HCT116 (cell line): Measurements from ENCODE around the gene PRICKLE2. TPM values are rescaled to one million over a fixed set of nuclear protein-coding genes. Genes with fewer than 3 reads are reported as not detected.

ENCODE experiments used
- ATAC-seq: fragments of 200-7000 bp; cut with Tn5 transposase; 2 replicates; pipeline ENCODE4 v1.9.1; 2020; ENCODE audit warnings: mild to moderate bottlenecking, moderate library complexity
- BruUV-seq: library from RNA; stranded (reverse); fragments of 400-500 nt; replicated peaks from 2 replicates; lab custom pipeline; 2021; lab: Mats Ljungman, UMichigan
- CTCF ChIA-PET: fragments of 300-600 bp; sonication (Branson Sonifier 250); formaldehyde crosslinking; loops from one replicate; lab custom pipeline; 2021; ENCODE audit warnings: antibody characterized with exemption; lab: Charles Lee
- POLR2A ChIA-PET: fragments of 300-600, 350-600 bp; sonication (Branson Sonifier 250); formaldehyde crosslinking; loops from one replicate; lab custom pipeline; 2021; ENCODE audit warnings: antibody characterized with exemption; lab: Charles Lee
- RAD21 ChIA-PET, 2 experiments: fragments of 300-600 bp; sonication (Branson Sonifier 250); formaldehyde crosslinking; loops; one replicate each; lab custom pipeline; 2023; ENCODE audit warnings: low total read pairs in 2 of 2; ENCODE audit not compliant: uncharacterized antibody in 2 of 2, unreplicated experiment in 2 of 2, low non-redundant PET in 1 of 2; lab: Charles Lee
- DNase-seq: peaks from one replicate; pipeline ENCODE4 v3.0.0-alpha.2; 2010; ENCODE audit warnings: low read depth, low spot score
- H2AFZ ChIP-seq: fragments of 200-600 bp; shearing (Covaris generic), sonication (generic); 2 replicates; pipeline ENCODE4 v1.6.1; 2017; ENCODE audit warnings: low read depth, mixed run types, mixed read lengths, antibody characterized with exemption, low read length; ENCODE audit not compliant: poor library complexity, severe bottlenecking
- H3K27ac ChIP-seq: 2 replicates; pipeline ENCODE4 v1.5.1; 2012; ENCODE audit warnings: low read depth, low read length
- H3K27me3 ChIP-seq: fragments of 200-600 bp; sonication (generic); 2 replicates; pipeline ENCODE4 v1.6.1; 2016; ENCODE audit warnings: mixed run types, low read length, mixed read lengths; ENCODE audit not compliant: insufficient read depth
- H3K36me3 ChIP-seq, 2 experiments: fragments of 200-500 bp in 1 of 2; fragments of 200-600 bp in 1 of 2; sonication (Bioruptor generic) in 1 of 2; sonication (generic) in 1 of 2; 2 replicates each; pipeline versions ENCODE4 v1.5.1 to v1.6.1; 2014 to 2016; ENCODE audit warnings: low read length in 2 of 2, inconsistent platforms in 1 of 2, mixed read lengths in 1 of 2, mixed run types in 1 of 2; ENCODE audit not compliant: insufficient read depth in 2 of 2, control insufficient read depth in 1 of 2
- H3K4me1 ChIP-seq, 2 experiments: fragments of 200-600 bp in 1 of 2; sonication (generic) in 1 of 2; 2 replicates each; pipeline versions ENCODE4 v1.5.1 to v1.6.1; 2012 to 2017; ENCODE audit warnings: low read length in 2 of 2, inconsistent platforms in 1 of 2, mild to moderate bottlenecking in 1 of 2, mixed read lengths in 1 of 2, mixed run types in 1 of 2, moderate library complexity in 1 of 2; ENCODE audit not compliant: insufficient read depth in 2 of 2, control insufficient read depth in 1 of 2
- H3K4me2 ChIP-seq: fragments of 200-600 bp; sonication (generic); 2 replicates; pipeline ENCODE4 v1.6.1; 2017; ENCODE audit warnings: mixed run types, low read length, mixed read lengths
- H3K4me3 ChIP-seq, 2 experiments: fragments of 200-600 bp in 1 of 2; sonication (generic) in 1 of 2; replicated peaks in 1 of 2; 2 replicates each; pipeline ENCODE4 v1.5.1; 2011 to 2016; ENCODE audit warnings: low read length in 2 of 2, control low read depth in 1 of 2, low read depth in 1 of 2, mild to moderate bottlenecking in 1 of 2, mixed read lengths in 1 of 2, mixed run types in 1 of 2
- H3K79me2 ChIP-seq: fragments of 200-600 bp; sonication (generic); 2 replicates; pipeline ENCODE4 v1.6.1; 2017; ENCODE audit warnings: mild to moderate bottlenecking, mixed run types, low read length, moderate library complexity, mixed read lengths; ENCODE audit not compliant: insufficient read depth
- H3K9ac ChIP-seq: fragments of 200-600 bp; sonication (generic); 2 replicates; pipeline ENCODE4 v1.6.1; 2016; ENCODE audit warnings: low read length, mixed read lengths
- H3K9me2 ChIP-seq: fragments of 200-600 bp; sonication (generic), shearing (Covaris generic); 2 replicates; pipeline ENCODE4 v1.6.1; 2017; ENCODE audit warnings: mixed run types, mild to moderate bottlenecking, moderate library complexity; ENCODE audit not compliant: insufficient read depth
- H3K9me3 ChIP-seq, 2 experiments: fragments of 200-500 bp in 1 of 2; fragments of 200-600 bp in 1 of 2; sonication (Bioruptor generic) in 1 of 2; sonication (generic) in 1 of 2; 2 replicates each; pipeline ENCODE4 v1.6.1; 2014 to 2017; ENCODE audit warnings: low read length in 2 of 2, mixed read lengths in 2 of 2, inconsistent platforms in 1 of 2, low read depth in 1 of 2, mild to moderate bottlenecking in 1 of 2, mixed run types in 1 of 2, moderate library complexity in 1 of 2; ENCODE audit not compliant: control insufficient read depth in 1 of 2, insufficient read depth in 1 of 2
- H4K20me1 ChIP-seq: fragments of 200-600 bp; sonication (generic), shearing (Covaris generic); 2 replicates; pipeline ENCODE4 v1.6.1; 2017; ENCODE audit warnings: mixed run types, mild to moderate bottlenecking, moderate library complexity; ENCODE audit not compliant: insufficient read depth
- CTCF ChIP-seq, 3 experiments: fragments of 200-600 bp in 1 of 3; sonication (generic) in 1 of 3; IDR thresholded peaks in 2 of 3; conservative IDR thresholded peaks in 1 of 3; 2 replicates each; pipeline ENCODE4 v1.5.1; 2012 to 2017; ENCODE audit warnings: low read depth in 2 of 3, low read length in 2 of 3, antibody characterized with exemption in 1 of 3, borderline replicate concordance in 1 of 3, control low read depth in 1 of 3, mild to moderate bottlenecking in 1 of 3, mixed read lengths in 1 of 3, mixed run types in 1 of 3, moderate library complexity in 1 of 3; ENCODE audit not compliant: insufficient read depth in 1 of 3
- EGR1 ChIP-seq: IDR thresholded peaks from 2 replicates; pipeline ENCODE4 v1.6.1; 2012; ENCODE audit warnings: low read depth
- ELF1 ChIP-seq: IDR thresholded peaks from 2 replicates; pipeline ENCODE4 v1.6.1; 2012; ENCODE audit warnings: low read depth, borderline replicate concordance
- EZH2 ChIP-seq: fragments of 200-600 bp; sonication (generic); IDR thresholded peaks from 2 replicates; pipeline ENCODE4 v1.6.1; 2017; ENCODE audit warnings: antibody characterized with exemption, mixed run types
- FOSL1 ChIP-seq: IDR thresholded peaks from 2 replicates; pipeline ENCODE4 v1.6.1; 2012; ENCODE audit warnings: low read depth
- JUND ChIP-seq: IDR thresholded peaks from 2 replicates; pipeline ENCODE4 v1.6.1; 2012
- RAD21 ChIP-seq: IDR thresholded peaks from 2 replicates; pipeline ENCODE4 v1.6.1; 2012; ENCODE audit warnings: low read depth, mild to moderate bottlenecking
- SP1 ChIP-seq: IDR thresholded peaks from 2 replicates; pipeline ENCODE4 v1.6.1; 2012; ENCODE audit warnings: low read depth
- SRF ChIP-seq: IDR thresholded peaks from 2 replicates; pipeline ENCODE4 v1.6.1; 2012; ENCODE audit warnings: low read depth
- TCF7L2 ChIP-seq: IDR thresholded peaks from 2 replicates; pipeline ENCODE4 v1.7.0; 2011; ENCODE audit warnings: borderline replicate concordance, inconsistent platforms; ENCODE audit not compliant: insufficient read depth, insufficient read length; ENCODE audit errors: extremely low read depth
- YY1 ChIP-seq: IDR thresholded peaks from 2 replicates; pipeline ENCODE4 v1.6.1; 2011; ENCODE audit warnings: low read length, low read depth, moderate library complexity, mild to moderate bottlenecking; ENCODE audit not compliant: insufficient replicate concordance; ENCODE audit errors: extremely low read depth
- ZBTB33 ChIP-seq: IDR thresholded peaks from 2 replicates; pipeline ENCODE4 v1.6.1; 2011; ENCODE audit warnings: mild to moderate bottlenecking, low read length, moderate library complexity; ENCODE audit not compliant: insufficient replicate concordance; ENCODE audit errors: extremely low read depth
- ZFX ChIP-seq: fragments of 450-650 bp; IDR thresholded peaks from 2 replicates; pipeline ENCODE4 v1.6.1; 2017
- ZNF274 ChIP-seq: fragments of 200-500 bp; sonication (Bioruptor generic); IDR thresholded peaks from 2 replicates; pipeline ENCODE4 v1.6.1; 2014; ENCODE audit warnings: mild to moderate bottlenecking, low read depth, low read length, inconsistent platforms
- intact Hi-C: fragments of 100-400 bp; cut with micrococcal nuclease; formaldehyde crosslinking; loops from 2 replicates; pipeline ENCODE4 v1.10.0; 2022
- total RNA-seq: library from RNA; stranded (reverse); gene quantifications from one replicate; pipeline ENCODE4 v1.2.1, GENCODE V29; 2021; ENCODE audit not compliant: unreplicated experiment

The PRICKLE2 gene
- total RNA-seq, 1 experiment from 2014 or later, result 0.05 TPM

- TF ChIP-seq CTCF (IDR thresholded peaks at IDR 0.05 in 2 of 3, conservative IDR thresholded peaks at IDR 0.05 in 1 of 3; ENCODE audit: borderline replicate concordance in 1 of 3, insufficient read depth in 1 of 3, low read depth in 2 of 3, low read length in 2 of 3) (no peak), EGR1 (no peak), FOSL1 (no peak), SRF (no peak)
- TF ChIP-seq, all 23 proteins: peak for 0
Observed at GRCh38 chr3:64099316-64099715, 126.0 kb downstream of the PRICKLE2 start (continued).

- no peak overlapping the region for H3K27ac ChIP-seq
- H3K27me3 ChIP-seq, result peaks cover 22% of the 10 kb centered on the region
- DNase-seq, result no peak
- no peak for ATAC-seq
- no peaks in the 10 kb centered on the region for H3K9me2 ChIP-seq
- CTCF ChIA-PET, result no interaction called here
- no peaks in the 10 kb centered on the region for H3K4me1 ChIP-seq
- intact Hi-C loops, result no loop called here
- POLR2A ChIA-PET, result no interaction called here
- H4K20me1 ChIP-seq, result no peaks in the 10 kb centered on the region
- TF ChIP-seq EZH2 (no peak), ZFX (no peak), RAD21 (no peak), ZBTB33 (no peak), FOSL1 (no peak), EGR1 (no peak), ELF1 (no peak), TCF7L2 (no peak), JUND (no peak), SP1 (no peak), YY1 (no peak), ZNF274 (no peak), CTCF (IDR thresholded peaks at IDR 0.05 in 2 of 3, conservative IDR thresholded peaks at IDR 0.05 in 1 of 3; ENCODE audit: borderline replicate concordance in 1 of 3, insufficient read depth in 1 of 3, low read depth in 2 of 3, low read length in 2 of 3) (no peak)
- TF ChIP-seq, all 23 proteins: peak for 0
- Histone ChIP-seq H3K79me2 (no peaks in the 10 kb centered on the region), H3K9ac (no peak overlapping the region), H3K9me3 (no peaks in the 10 kb centered on the region), H3K4me3 (no peak overlapping the region), H3K36me3 (no peaks in the 10 kb centered on the region), H3K4me2 (no peak overlapping the region), H2AFZ (no peak overlapping the region)
- BruUV-seq, result no TSS peak
- RAD21 ChIA-PET, result no interaction called here
Observed at GRCh38 chr3:64098670-64099069, 126.6 kb downstream of the PRICKLE2 start.
